Measurements from ENCODE around the gene ARHGEF26.

ARHGEF26 gene

DNA sequence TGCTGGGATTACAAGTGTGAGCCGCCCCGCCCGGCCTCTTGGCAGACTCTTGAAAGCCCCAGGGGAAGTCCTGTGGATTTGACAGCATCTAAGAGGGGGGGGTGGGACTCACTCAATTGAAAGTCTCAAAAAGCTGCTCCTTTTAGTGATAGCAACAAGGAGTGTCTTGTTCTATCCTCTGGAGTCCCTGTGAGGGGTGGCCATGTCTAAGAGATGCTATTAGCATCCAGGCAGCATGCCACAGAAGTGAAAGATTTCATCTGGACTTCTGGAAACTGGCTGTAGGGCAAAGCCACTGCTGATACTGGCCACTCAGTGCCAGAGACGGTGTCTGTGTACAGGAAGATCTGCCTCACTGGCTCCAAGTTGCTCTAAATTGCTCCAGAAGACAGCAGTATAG is 129.1 kb downstream of the ARHGEF26 start:
- DNase-seq (ENCODE audit: low read depth in 1 of 2, low spot score in 1 of 2), result no peak

DNA sequence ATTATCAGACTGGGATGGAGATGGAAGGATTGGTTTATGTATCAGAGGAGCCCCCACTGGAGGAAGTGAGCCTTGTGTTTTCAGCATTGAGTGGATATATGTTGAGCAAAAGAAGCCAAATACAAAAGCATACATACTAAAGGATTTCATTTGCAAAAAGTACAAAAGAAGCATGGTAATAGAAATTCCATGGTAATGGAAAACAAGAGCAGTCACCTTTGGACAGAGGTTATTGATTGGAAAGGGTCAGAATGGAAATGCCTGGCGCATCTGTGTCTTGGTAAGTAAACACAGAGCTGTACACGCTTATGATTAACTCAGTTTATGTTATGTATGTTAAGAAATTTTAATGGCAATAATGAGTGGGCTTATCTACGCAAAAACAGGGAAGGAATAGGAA is 130.4 kb downstream of the ARHGEF26 start:
- DNase-seq (ENCODE audit: low read depth in 1 of 2, low spot score in 1 of 2), result no peak

DNA sequence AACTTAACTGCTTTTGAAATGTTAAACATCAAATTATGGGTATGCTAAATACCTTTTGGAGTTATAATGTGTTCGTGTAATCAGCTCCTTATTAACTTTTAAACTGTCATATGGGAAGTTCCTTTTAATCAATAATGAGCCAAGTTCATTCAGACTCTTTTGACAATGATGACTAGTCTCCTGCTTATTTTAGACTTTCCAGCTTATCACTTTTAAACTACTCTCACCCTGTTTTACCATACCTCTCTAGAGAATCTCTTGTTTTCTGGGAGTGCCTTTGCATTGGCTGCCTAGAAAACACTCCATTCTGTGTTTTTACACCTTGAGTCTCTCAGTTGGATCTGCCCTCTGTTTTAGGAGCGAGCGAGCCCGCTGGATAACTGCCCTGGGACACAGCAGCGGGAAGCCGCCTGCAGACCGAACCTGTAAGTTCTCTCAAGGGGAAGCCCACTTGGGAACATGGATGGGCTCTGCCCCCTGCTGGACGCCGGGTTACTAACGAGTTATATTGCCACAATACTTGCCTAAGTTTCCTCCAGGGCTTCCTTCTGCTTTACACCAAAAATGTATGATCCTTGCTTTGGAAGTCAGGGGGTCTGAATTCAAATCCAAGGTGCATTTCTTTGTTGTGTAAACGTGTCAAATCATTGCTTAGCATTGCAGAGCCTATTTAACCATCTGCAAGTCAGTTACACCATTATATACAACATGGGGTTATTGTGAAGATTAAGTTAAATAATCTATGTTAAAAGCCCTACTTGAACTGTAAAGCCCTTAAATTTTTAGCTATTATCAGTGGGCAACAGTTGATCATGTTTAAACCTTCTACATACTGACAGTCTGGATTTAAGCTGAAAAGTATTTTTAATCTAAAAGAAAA is 131.8 kb downstream of the ARHGEF26 start:
- DNase-seq (ENCODE audit: low read depth in 1 of 2, low spot score in 1 of 2), result peak; percentile 33 to 37

DNA sequence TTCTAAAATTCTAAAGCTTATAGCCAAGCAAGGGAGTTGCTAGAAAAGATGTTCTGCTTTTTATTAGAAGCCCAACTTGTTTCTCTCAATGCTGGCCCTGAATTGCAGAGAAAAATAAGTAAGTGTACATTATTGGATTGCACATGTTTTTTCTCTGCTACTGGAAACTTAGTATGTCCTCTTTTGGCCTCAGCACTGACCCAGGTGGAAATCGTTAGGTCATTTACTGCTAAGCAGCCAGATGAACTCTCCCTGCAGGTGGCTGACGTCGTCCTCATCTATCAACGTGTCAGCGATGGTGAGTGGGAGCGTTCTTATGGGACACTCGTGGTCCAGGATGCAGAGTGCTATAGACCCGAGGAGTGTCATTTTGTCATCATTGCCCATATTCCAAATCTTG is 133.3 kb downstream of the ARHGEF26 start:
- DNase-seq (ENCODE audit: low read depth in 1 of 2, low spot score in 1 of 2), result no peak

DNA sequence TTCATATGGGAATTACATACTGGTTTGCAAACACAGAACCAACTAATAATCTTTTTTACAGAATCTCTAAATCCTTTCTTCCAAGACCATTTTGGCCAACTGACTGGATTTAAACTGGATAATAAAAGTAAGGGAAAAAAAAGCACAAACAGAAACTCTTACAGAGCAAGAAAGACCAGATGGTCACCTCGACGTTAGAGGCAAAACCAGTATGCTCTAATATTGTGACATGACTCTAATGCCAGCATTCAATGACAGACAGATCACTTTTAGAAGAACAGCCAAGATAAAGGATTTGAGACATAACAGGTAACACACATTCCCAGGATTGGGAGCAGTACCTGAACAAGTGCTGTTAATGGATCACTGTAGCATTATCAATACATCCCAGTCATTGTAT is 152.2 kb downstream of the ARHGEF26 start:
- DNase-seq (ENCODE audit: low read depth in 1 of 2, low spot score in 1 of 2), result no peak

DNA sequence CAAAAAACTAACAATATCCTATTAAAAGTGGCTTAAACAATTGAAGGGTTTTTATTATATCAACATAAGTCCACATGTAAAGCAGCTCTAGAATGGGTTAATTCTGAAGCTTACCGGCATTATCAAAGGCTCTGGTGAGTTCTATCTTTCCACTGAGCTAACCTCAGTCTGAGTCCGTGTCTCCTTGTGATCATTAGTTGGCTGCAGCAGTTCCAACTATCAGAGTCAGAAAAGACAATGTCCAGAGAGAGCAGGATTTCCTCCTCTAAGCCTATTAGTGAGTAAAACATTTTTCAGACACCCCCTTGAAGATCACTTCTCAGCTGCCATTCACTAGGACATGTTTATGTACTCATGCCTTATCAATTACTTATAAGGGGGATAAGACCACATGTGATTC is 153.2 kb downstream of the ARHGEF26 start:
- no peak for DNase-seq (ENCODE audit: low read depth in 1 of 2, low spot score in 1 of 2)

DNA sequence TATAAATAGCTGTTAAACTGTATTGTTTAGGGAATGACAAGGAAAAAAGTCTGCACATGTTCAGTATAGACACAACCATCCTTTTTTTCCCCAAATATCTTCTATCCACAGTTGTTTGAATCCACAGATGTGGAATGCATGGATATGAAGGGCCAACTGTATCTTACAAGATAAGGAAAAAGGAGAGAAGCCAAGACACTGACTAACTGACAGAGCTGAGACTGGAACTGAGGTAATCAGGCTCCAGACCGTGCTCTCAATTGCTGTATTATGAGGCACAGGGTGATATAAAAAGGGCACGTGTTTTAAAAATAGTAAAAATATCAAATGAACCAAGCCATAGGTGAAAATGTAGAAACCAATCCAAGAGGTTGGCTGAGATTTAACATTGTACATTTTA is 154.1 kb downstream of the ARHGEF26 start:
- DNase-seq (ENCODE audit: low read depth in 1 of 2, low spot score in 1 of 2), result no peak

DNA sequence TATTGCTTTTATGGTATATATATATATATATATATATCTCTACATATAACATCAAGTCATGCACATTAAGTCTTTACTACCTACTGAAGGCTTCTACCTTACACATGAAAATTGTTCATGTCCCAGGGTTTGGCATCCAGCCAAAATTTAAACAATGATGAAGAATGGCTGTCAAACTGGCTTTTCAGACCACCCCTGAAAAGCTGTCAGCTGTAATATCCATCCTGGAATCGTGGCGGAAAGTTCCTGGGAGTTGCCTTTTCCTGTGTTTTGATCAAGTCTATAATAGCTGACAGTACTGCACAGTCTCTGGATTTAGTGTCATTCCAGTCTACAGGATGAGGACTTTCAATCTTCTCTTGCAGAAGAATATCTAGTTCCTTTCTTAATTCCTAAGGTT is 154.8 kb downstream of the ARHGEF26 start:
- DNase-seq (ENCODE audit: low read depth in 1 of 2, low spot score in 1 of 2), result no peak

DNA sequence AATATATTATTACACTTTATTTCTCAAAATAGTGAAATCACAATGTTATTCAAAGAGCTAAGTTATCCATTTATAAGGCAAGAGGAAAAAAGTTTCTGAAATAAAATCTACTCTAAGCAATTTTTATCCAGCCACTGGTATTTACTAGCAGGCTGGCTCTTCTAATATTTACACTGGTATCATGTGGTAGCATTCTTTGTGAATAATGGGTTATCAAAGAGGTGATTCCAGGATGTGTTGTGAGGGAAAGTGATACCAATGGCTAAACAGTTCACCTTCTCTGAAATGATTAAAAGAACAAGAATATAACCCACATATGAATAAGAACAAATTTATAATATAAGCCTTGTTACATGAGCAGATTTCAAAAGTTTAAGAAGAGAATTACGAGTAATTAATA is 159.0 kb downstream of the ARHGEF26 start:
- no peak for DNase-seq (ENCODE audit: low read depth in 1 of 2, low spot score in 1 of 2)

DNA sequence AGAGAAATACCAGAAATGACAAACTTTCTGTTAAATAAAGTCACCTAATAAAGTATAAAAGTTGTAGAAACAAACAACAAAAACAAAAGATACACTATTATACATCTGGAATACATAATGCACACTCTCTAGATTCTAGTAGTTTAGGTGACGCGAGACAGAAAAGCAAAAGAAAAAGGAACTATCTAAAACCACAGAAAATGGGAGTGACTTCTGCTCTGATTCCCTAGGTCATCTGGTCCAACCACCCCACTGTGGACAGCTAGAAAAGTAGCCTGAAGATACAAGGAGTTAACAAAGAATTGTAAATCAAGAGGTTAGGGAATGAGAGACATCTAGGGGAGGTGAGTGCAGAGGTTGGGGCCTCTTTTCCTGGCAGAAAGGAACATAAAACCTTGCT is 164.0 kb downstream of the ARHGEF26 start:
- DNase-seq (ENCODE audit: low read depth in 1 of 2, low spot score in 1 of 2), result no peak

DNA sequence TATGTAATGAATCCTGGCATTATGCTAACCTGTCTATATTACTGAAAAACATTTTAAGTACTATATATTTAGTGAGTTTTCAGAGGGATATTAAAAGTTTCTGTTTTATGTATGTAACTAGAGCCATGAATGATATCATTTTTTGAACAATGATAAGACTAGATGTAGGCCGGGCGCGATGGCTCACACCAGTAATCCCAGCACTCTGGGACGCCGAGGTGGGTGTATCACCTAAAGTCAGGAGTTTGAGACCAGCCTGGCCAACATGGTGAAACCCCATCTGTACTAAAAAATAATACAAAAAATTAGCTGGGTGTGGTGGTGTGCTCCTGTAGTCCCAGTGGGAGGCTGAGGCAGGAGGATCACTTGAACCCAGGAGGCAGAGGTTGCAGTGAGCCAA is 169.0 kb downstream of the ARHGEF26 start:
- DNase-seq (ENCODE audit: low read depth in 1 of 2, low spot score in 1 of 2), result no peak

DNA sequence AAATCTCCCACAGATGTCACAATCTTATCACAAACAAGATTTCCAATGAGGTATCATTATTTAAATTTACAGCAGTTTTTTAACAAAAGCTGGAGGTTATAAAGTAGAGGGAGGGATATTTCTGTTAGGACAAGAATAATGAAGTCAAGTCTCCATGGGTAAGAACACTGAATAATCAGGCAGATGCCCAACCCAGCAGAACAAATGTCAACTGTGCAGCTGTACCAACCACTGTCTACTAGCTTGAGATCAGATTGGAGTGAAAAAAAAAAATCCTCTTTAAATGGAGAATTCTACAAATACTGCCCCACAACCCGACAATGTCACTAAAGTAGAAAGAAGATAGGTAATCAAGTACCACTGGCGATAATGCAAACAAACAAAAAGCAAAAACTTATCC is 172.8 kb downstream of the ARHGEF26 start:
- no peak for DNase-seq (ENCODE audit: low read depth in 1 of 2, low spot score in 1 of 2)

DNA sequence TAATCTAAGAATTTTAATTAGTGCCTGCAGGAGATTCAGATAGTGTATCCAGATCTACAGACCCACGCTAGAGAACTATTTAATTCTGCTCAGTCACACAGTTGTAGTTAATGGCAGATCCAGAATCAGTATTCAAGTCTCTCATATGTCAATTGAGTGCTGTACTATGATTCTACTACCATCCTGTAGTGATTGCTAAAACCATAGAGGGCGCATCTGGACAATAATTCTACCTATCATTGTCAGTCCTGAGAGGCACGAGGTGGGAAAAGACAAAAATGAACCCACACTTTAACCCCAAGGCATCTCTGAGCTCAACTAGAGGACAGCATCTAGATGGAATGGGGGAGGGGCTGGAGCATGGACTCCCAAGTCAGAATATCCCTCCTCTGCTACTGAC is 180.4 kb downstream of the ARHGEF26 start:
- DNase-seq (ENCODE audit: low read depth in 1 of 2, low spot score in 1 of 2), result no peak

DNA sequence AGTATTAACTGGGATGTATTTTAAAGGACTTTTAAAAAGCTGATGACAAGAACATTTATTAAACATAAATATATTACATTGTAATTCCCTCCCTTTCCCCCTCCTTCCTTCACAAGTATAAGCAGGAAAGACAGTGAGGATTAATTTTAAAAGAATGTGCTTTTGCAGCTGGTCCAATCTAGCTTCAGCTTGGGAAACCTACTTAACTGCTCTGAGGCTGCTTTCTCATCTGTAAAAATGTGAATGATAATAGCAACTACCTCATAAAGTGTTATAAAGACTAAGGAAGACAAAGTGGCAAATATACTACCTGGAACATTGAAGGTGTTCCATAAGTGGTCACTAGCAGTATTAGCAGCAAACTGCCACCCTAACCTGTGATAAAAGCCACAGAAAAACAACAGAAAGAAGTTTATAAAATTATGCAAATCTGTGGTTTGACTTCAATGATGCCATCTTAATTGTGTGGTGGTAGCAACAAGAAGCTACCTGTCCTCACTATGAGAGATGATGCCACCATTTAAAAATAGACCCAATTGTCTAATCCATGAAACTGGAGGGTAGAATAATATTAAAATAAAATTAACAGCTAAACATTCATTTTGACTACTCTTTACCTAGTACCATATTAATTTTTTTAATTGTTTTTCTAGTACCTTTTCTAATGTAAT is 183.1 kb downstream of the ARHGEF26 start:
- DNase-seq (ENCODE audit: low read depth in 1 of 2, low spot score in 1 of 2), result no peak

DNA sequence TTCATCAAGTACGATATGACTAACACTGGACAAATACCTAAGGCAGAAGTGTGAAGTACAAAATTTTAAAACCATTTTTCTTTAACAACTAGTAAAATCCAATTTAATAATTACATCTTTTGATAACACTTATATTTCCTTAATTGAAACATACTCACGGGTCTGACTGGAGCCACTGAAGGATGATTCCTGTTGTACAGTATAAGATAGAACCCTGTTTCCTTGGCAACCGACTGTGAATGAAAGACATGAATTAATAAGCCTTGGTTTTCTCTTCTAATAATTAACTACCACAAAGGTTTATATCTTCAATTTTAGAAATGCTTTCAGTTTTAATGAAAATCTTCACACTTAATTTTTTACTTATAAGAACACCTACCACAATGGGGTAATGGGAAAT is 183.7 kb downstream of the ARHGEF26 start:
- no peak for DNase-seq (ENCODE audit: low read depth in 1 of 2, low spot score in 1 of 2)

DNA sequence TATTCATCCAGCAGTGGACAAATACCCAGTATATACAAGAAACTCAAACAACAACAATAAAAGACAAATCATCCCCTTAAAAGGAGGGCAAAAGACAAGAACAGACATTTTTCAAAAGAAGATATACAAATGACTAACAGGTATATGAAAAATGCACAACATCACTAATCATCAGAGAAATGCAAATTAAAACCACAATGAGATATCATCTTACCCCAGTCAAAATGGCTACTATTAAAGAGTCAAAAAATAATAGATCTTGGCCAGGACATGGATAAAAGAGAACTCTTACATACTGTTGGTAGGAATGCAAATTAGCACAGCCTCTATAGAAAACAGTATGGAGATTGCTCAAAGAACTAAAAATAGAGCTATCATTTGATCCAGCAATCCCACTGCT is 186.2 kb downstream of the ARHGEF26 start:
- no peak for DNase-seq (ENCODE audit: low read depth in 1 of 2, low spot score in 1 of 2)

Measured in activated T-helper 1 cell treated with anti-CD3 and anti-CD28 coated beads, Interleukin-2, amount 50 U/mL, for 16 hours (primary cell).